IMR-90 (cell line): ENCODE measurements around the gene PPP1R3F. TPM values are rescaled to one million over a fixed set of nuclear protein-coding genes. Genes with fewer than 3 reads are reported as not detected.

Experiments
- ATAC-seq: fragments of 200-7000 bp; cut with Tn5 transposase; 2 replicates; pipeline ENCODE4 v1.9.1; 2020; ENCODE audit warnings: low read depth, mild to moderate bottlenecking, moderate library complexity
- BruUV-seq: library from RNA; stranded (reverse); fragments of 400-500 nt; replicated peaks from 2 replicates; lab custom pipeline; 2021; lab: Mats Ljungman, UMichigan
- CTCF ChIA-PET: fragments of 300-600 bp; formaldehyde crosslinking; extraction: SDS; loops from one replicate; lab custom pipeline; 2021; ENCODE audit warnings: antibody characterized with exemption; lab: Yijun Ruan, JAX
- POLR2A ChIA-PET: fragments of 300-600 bp; sonication (Branson Sonifier 250); formaldehyde crosslinking; loops from one replicate; lab custom pipeline; 2022; ENCODE audit warnings: antibody characterized with exemption; ENCODE audit not compliant: unreplicated experiment; lab: Charles Lee
- DNase-seq: peaks from one replicate; pipeline ENCODE4 v3.0.0; 2013
- H2AFZ ChIP-seq: replicated peaks from 2 replicates; pipeline ENCODE3; 2013; ENCODE audit warnings: low read length, mild to moderate bottlenecking; ENCODE audit not compliant: poor library complexity
- H2AK5ac ChIP-seq: 2 replicates; pipeline ENCODE4 v1.6.1; 2013; ENCODE audit warnings: low read depth, low read length, inconsistent platforms
- H2AK9ac ChIP-seq: replicated peaks from 2 replicates; pipeline ENCODE3; 2013; ENCODE audit warnings: mild to moderate bottlenecking, low read depth, low read length, moderate library complexity; ENCODE audit not compliant: poor library complexity
- H2BK120ac ChIP-seq: 2 replicates; pipeline ENCODE4 v1.6.1; 2013; ENCODE audit warnings: low read depth, low read length, inconsistent platforms
- H2BK15ac ChIP-seq: 3 replicates; pipeline ENCODE4 v1.6.1; 2013; ENCODE audit warnings: low read depth, low read length, inconsistent platforms
- H2BK20ac ChIP-seq: 2 replicates; pipeline ENCODE4 v1.6.1; 2013; ENCODE audit warnings: low read depth, mild to moderate bottlenecking, inconsistent platforms, low read length, moderate library complexity
- H2BK5ac ChIP-seq: 2 replicates; pipeline ENCODE4 v1.6.1; 2013; ENCODE audit warnings: mild to moderate bottlenecking, low read depth, low read length, inconsistent platforms; ENCODE audit not compliant: poor library complexity, severe bottlenecking
- H3K14ac ChIP-seq: replicated peaks from 2 replicates; pipeline ENCODE4 v1.6.1; 2013; ENCODE audit warnings: low read depth, low read length, inconsistent platforms
- H3K18ac ChIP-seq: 2 replicates; pipeline ENCODE4 v1.6.1; 2013; ENCODE audit warnings: low read depth, low read length, control low read depth
- H3K23ac ChIP-seq: 2 replicates; pipeline ENCODE4 v1.6.1; 2013; ENCODE audit warnings: low read depth, low read length, inconsistent platforms
- H3K27ac ChIP-seq: 2 replicates; pipeline ENCODE4 v1.5.1; 2013; ENCODE audit warnings: mild to moderate bottlenecking, control low read depth, low read length; ENCODE audit not compliant: insufficient read depth
- H3K27me3 ChIP-seq: 2 replicates; pipeline ENCODE4 v1.6.1; 2013; ENCODE audit warnings: low read length; ENCODE audit not compliant: control insufficient read depth, insufficient read depth
- H3K36me3 ChIP-seq: 2 replicates; pipeline ENCODE4 v1.6.1; 2013; ENCODE audit warnings: low read length, mixed read lengths; ENCODE audit not compliant: control insufficient read depth, insufficient read depth
- H3K4ac ChIP-seq: 2 replicates; pipeline ENCODE4 v1.6.1; 2013; ENCODE audit warnings: low read depth, low read length, inconsistent platforms
- H3K4me1 ChIP-seq: 2 replicates; pipeline ENCODE4 v1.6.1; 2013; ENCODE audit warnings: low read length, mixed read lengths; ENCODE audit not compliant: control insufficient read depth, insufficient read depth
- H3K4me2 ChIP-seq: 2 replicates; pipeline ENCODE4 v1.6.1; 2013; ENCODE audit warnings: low read depth, mild to moderate bottlenecking, control low read depth, low read length, moderate library complexity
- H3K4me3 ChIP-seq: 2 replicates; pipeline ENCODE4 v1.5.1; 2013; ENCODE audit warnings: low read depth, mild to moderate bottlenecking, control low read depth, low read length, moderate library complexity; ENCODE audit not compliant: insufficient read depth
- H3K56ac ChIP-seq: 2 replicates; pipeline ENCODE4 v1.6.1; 2013; ENCODE audit warnings: low read length, inconsistent platforms; ENCODE audit not compliant: insufficient read depth; ENCODE audit errors: extremely low read depth
- H3K79me1 ChIP-seq, 2 experiments: 2 replicates each; pipeline ENCODE4 v1.6.1; 2013; ENCODE audit warnings: low read length in 2 of 2, inconsistent platforms in 1 of 2, low read depth in 1 of 2
- H3K9ac ChIP-seq: 2 replicates; pipeline ENCODE4 v1.6.1; 2013; ENCODE audit warnings: low read depth, low read length, control low read depth
- H3K9me1 ChIP-seq: 2 replicates; pipeline ENCODE4 v1.6.1; 2013; ENCODE audit warnings: low read length, inconsistent platforms; ENCODE audit not compliant: insufficient read depth
- H3K9me3 ChIP-seq: 2 replicates; pipeline ENCODE4 v1.6.1; 2013; ENCODE audit warnings: low read length; ENCODE audit not compliant: control insufficient read depth, insufficient read depth
- H4K20me1 ChIP-seq: 2 replicates; pipeline ENCODE4 v1.6.1; 2013; ENCODE audit warnings: low read length, inconsistent platforms; ENCODE audit not compliant: insufficient read depth
- H4K5ac ChIP-seq: 2 replicates; pipeline ENCODE4 v1.6.1; 2013; ENCODE audit warnings: mild to moderate bottlenecking, low read depth, low read length, control low read depth
- H4K8ac ChIP-seq, 2 experiments: 2 replicates each; pipeline ENCODE4 v1.6.1; 2013; ENCODE audit warnings: low read depth in 2 of 2, low read length in 2 of 2, control low read depth in 1 of 2, inconsistent platforms in 1 of 2
- H4K91ac ChIP-seq: 2 replicates; pipeline ENCODE4 v1.6.1; 2013; ENCODE audit warnings: low read depth, low read length, inconsistent platforms; ENCODE audit not compliant: insufficient read depth
- BHLHE40 ChIP-seq: fragments of 150-350 bp; IDR thresholded peaks from 2 replicates; pipeline ENCODE4 v1.6.1; 2016; ENCODE audit warnings: mild to moderate bottlenecking, low read depth, low read length
- CEBPB ChIP-seq: IDR thresholded peaks from 2 replicates; pipeline ENCODE4 v1.6.1; 2012; ENCODE audit warnings: low read depth, low read length, improper control_type of control experiment
- CHD1 ChIP-seq: IDR thresholded peaks from 2 replicates; pipeline ENCODE4 v1.6.1; 2012; ENCODE audit warnings: low read depth, low read length, improper control_type of control experiment
- CTCF ChIP-seq: conservative IDR thresholded peaks from 2 replicates; pipeline ENCODE4 v1.5.1; 2012; ENCODE audit warnings: mild to moderate bottlenecking, low read depth, low read length, improper control_type of control experiment
- ELK1 ChIP-seq: fragments of 150-350 bp; IDR thresholded peaks from 2 replicates; pipeline ENCODE4 v1.6.1; 2016; ENCODE audit warnings: low read depth, mild to moderate bottlenecking, low read length, moderate library complexity, borderline replicate concordance
- FOS ChIP-seq: fragments of 150-350 bp; IDR thresholded peaks from 2 replicates; pipeline ENCODE4 v1.6.1; 2016; ENCODE audit warnings: low read depth, low read length
- MAFK ChIP-seq: IDR thresholded peaks from 2 replicates; pipeline ENCODE4 v1.6.1; 2012; ENCODE audit warnings: low read depth, low read length, improper control_type of control experiment
- MAZ ChIP-seq: IDR thresholded peaks from 2 replicates; pipeline ENCODE4 v1.6.1; 2012; ENCODE audit warnings: low read depth, mild to moderate bottlenecking, low read length, improper control_type of control experiment, moderate library complexity, borderline replicate concordance
- MXI1 ChIP-seq: IDR thresholded peaks from 2 replicates; pipeline ENCODE4 v1.6.1; 2012; ENCODE audit warnings: low read depth, mild to moderate bottlenecking, low read length, moderate library complexity, borderline replicate concordance
- NFE2L2 ChIP-seq: fragments of 150-350 bp; IDR thresholded peaks from 2 replicates; pipeline ENCODE4 v1.6.1; 2016; ENCODE audit warnings: low read depth, mild to moderate bottlenecking, low read length
- POLR2A ChIP-seq: IDR thresholded peaks from 2 replicates; pipeline ENCODE4 v1.6.1; 2012; ENCODE audit warnings: mild to moderate bottlenecking, low read depth, low read length
- RAD21 ChIP-seq: IDR thresholded peaks from 2 replicates; pipeline ENCODE4 v1.6.1; 2012; ENCODE audit warnings: low read length, improper control_type of control experiment
- RCOR1 ChIP-seq: IDR thresholded peaks from 2 replicates; pipeline ENCODE4 v1.6.1; 2012; ENCODE audit warnings: mild to moderate bottlenecking, low read length, improper control_type of control experiment; ENCODE audit not compliant: insufficient replicate concordance
- RFX5 ChIP-seq: IDR thresholded peaks from 2 replicates; pipeline ENCODE4 v1.8.0; 2012; ENCODE audit warnings: low read depth, mild to moderate bottlenecking, low read length, moderate library complexity
- SMC3 ChIP-seq: fragments of 150-350 bp; IDR thresholded peaks from 2 replicates; pipeline ENCODE4 v1.6.1; 2016; ENCODE audit warnings: low read depth, mild to moderate bottlenecking, antibody characterized with exemption, low read length, moderate library complexity
- USF2 ChIP-seq: fragments of 150-350 bp; IDR thresholded peaks from 2 replicates; pipeline ENCODE4 v1.6.1; 2017; ENCODE audit warnings: mild to moderate bottlenecking, antibody characterized with exemption, low read length, low read depth
- WGBS, 2 experiments: methylation state at CpG; one replicate each; pipeline versions ENCODE4 v1.1.5 to v1.1.7; 2013; ENCODE audit warnings: missing lambda C conversion rate in 2 of 2; ENCODE audit not compliant: insufficient read length in 1 of 2; ENCODE audit errors: extremely low coverage in 2 of 2; 5-methylcytosine and 5-hydroxymethylcytosine counted together
- dilution Hi-C: fragments of 300-500 bp; cut with HindIII; formaldehyde crosslinking; loops from one replicate; pipeline ENCODE4 v1.14.3; 2018; ENCODE audit warnings: low sequenced_read_pairs; ENCODE audit not compliant: unreplicated experiment
- in situ Hi-C: fragments of 300-500 bp; cut with MboI; formaldehyde crosslinking; loops from 3 replicates; pipeline ENCODE4 v1.14.3; 2019; ENCODE audit warnings: low sequenced_read_pairs, inconsistent platforms, mixed read lengths
- intact Hi-C: fragments of 100-400 bp; cut with micrococcal nuclease; formaldehyde crosslinking; loops from 2 replicates; pipeline ENCODE4 v1.10.0; 2022
- polyA plus RNA-seq, 3 experiments: library from polyadenylated mRNA; depleted of rRNA; stranded (reverse); fragments of >200 nt; gene quantifications; 2 replicates each; pipeline ENCODE4 v1.2.3, GENCODE V29; 2012; ENCODE audit warnings: low replicate concordance in 1 of 3
- total RNA-seq: library from RNA; depleted of rRNA; stranded (reverse); fragments of >200 nt; gene quantifications from 2 replicates; pipeline ENCODE4 v1.2.3, GENCODE V29; 2012

Gene PPP1R3F
- total and polyA plus RNA-seq, 2 of the 4 experiments (the other 2 are of a cell fraction): 0.72 to 1.7 TPM

GRCh38 chrX:49225858-49226257 lies 43.7 kb upstream of the PPP1R3F start:
- dilution Hi-C loops: no loop called here
- CTCF ChIA-PET: no interaction called here

More at GRCh38 chrX:49225858-49226257, 43.7 kb upstream of the PPP1R3F start:
- no peaks in the 10 kb centered on the region for H3K79me1 ChIP-seq
- intact Hi-C loops (no loop called here), in situ Hi-C loops (no loop called here)
- no peaks in the 10 kb centered on the region for H3K36me3 ChIP-seq
- no peak for ATAC-seq
- no peak overlapping the region for H3K4me3 ChIP-seq
- no peak overlapping the region for H2AK9ac ChIP-seq
- H2BK20ac ChIP-seq: no peak overlapping the region
- 83% methylated on average over 1 of the region's 14 CpGs; no CpG with 5 or more reads in 1 of the 2 experiments for WGBS, 2 experiments
- no peak overlapping the region for H3K27ac ChIP-seq
- no peak for TF ChIP-seq RFX5
- TF ChIP-seq CTCF: no peak
- TF ChIP-seq NFE2L2: no peak
- TF ChIP-seq BHLHE40: no peak
- TF ChIP-seq POLR2A: no peak
- no peak for TF ChIP-seq RAD21
- no peak for TF ChIP-seq MAFK
- no peak for TF ChIP-seq SMC3
- no peak for TF ChIP-seq MXI1
- no peak for TF ChIP-seq ELK1
- TF ChIP-seq CHD1: no peak
- TF ChIP-seq RCOR1: no peak
- no peak for TF ChIP-seq CEBPB
- no peak for TF ChIP-seq MAZ
- no peak for TF ChIP-seq FOS
- no peak for TF ChIP-seq USF2
- no peak overlapping the region for H4K8ac ChIP-seq
- H2BK5ac ChIP-seq: no peak overlapping the region
- no peak overlapping the region for H3K14ac ChIP-seq
- no peak overlapping the region for H2BK120ac ChIP-seq
- H3K18ac ChIP-seq: no peak overlapping the region
- H3K23ac ChIP-seq: no peak overlapping the region
- no peak overlapping the region for H2AK5ac ChIP-seq
- H2BK15ac ChIP-seq: no peak overlapping the region
- no peak overlapping the region for H3K9ac ChIP-seq
- H3K4ac ChIP-seq: no peak overlapping the region
- H3K9me3 ChIP-seq: 0 out of 2 replicates have a peak, but pooled peaks cover 3% of the 10 kb centered on the region
- no TSS peak for BruUV-seq
- no peaks in the 10 kb centered on the region for H3K4me1 ChIP-seq
- POLR2A ChIA-PET: no interaction called here
- H4K20me1 ChIP-seq: no peaks in the 10 kb centered on the region
- H4K91ac ChIP-seq: no peak overlapping the region
- H3K27me3 ChIP-seq: peaks cover 2% of the 10 kb centered on the region; the same call in 1 of the 2 replicates
- no peak overlapping the region for H2AFZ ChIP-seq
- DNase-seq: no peak
- no peak overlapping the region for H3K4me2 ChIP-seq
- H3K56ac ChIP-seq: no peak overlapping the region
- no peak overlapping the region for H4K5ac ChIP-seq
- no peaks in the 10 kb centered on the region for H3K9me1 ChIP-seq
